DOHH2 (cell line): ENCODE data around the gene MACROD1.
"Not testable (repeated sequence)": the region's sequence is repeated elsewhere in the genome, so short reads cannot be mapped to it uniquely, and the experiment has no call there.

ENCODE experiments used
- H3F3A ChIP-seq: fragments of 200-600 bp; sonication (generic), shearing (Covaris generic); 2 replicates; pipeline ENCODE4 v1.6.0; 2016; ENCODE audit warnings: antibody characterized with exemption, mild to moderate bottlenecking; ENCODE audit not compliant: control insufficient read depth, insufficient read depth
- H3K27ac ChIP-seq: fragments of 200-600 bp; sonication (generic); 2 replicates; pipeline ENCODE4 v1.5.1; 2014; ENCODE audit warnings: low read depth, mild to moderate bottlenecking, low read length, moderate library complexity
- H3K27me3 ChIP-seq: fragments of 200-600 bp; sonication (generic); 2 replicates; pipeline ENCODE4 v1.6.1; 2014; ENCODE audit warnings: mild to moderate bottlenecking, low read length, mixed read lengths; ENCODE audit not compliant: control insufficient read depth
- H3K36me3 ChIP-seq: fragments of 200-600 bp; sonication (generic); 2 replicates; pipeline ENCODE4 v1.6.1; 2014; ENCODE audit warnings: mild to moderate bottlenecking, low read length, moderate library complexity, mixed read lengths; ENCODE audit not compliant: control insufficient read depth
- H3K4me1 ChIP-seq: fragments of 200-600 bp; sonication (generic); 2 replicates; pipeline ENCODE4 v1.6.1; 2014; ENCODE audit warnings: mild to moderate bottlenecking, low read length, mixed read lengths; ENCODE audit not compliant: control insufficient read depth
- H3K4me2 ChIP-seq: fragments of 200-600 bp; sonication (generic); 2 replicates; pipeline ENCODE4 v1.6.0; 2014; ENCODE audit warnings: mild to moderate bottlenecking, low read length, moderate library complexity
- H3K4me3 ChIP-seq: fragments of 200-600 bp; sonication (generic); 2 replicates; pipeline ENCODE4 v1.5.1; 2014; ENCODE audit warnings: mild to moderate bottlenecking, low read length, mixed read lengths
- H3K79me2 ChIP-seq: fragments of 200-600 bp; sonication (generic); 2 replicates; pipeline ENCODE4 v1.6.1; 2014; ENCODE audit warnings: mild to moderate bottlenecking, low read length, mixed read lengths; ENCODE audit not compliant: control insufficient read depth
- H3K9me2 ChIP-seq: fragments of 200-600 bp; sonication (generic); replicated peaks from 2 replicates; pipeline ENCODE4 v1.6.1; 2014; ENCODE audit warnings: mild to moderate bottlenecking, low read length, mixed read lengths; ENCODE audit not compliant: control insufficient read depth
- H3K9me3 ChIP-seq: fragments of 200-600 bp; sonication (generic); 2 replicates; pipeline ENCODE4 v1.6.1; 2014; ENCODE audit warnings: antibody characterized with exemption, low read length, mixed read lengths; ENCODE audit not compliant: control insufficient read depth, insufficient read depth
- H4K20me1 ChIP-seq: fragments of 200-600 bp; sonication (generic); 2 replicates; pipeline ENCODE4 v1.6.0; 2014; ENCODE audit warnings: low read depth, mild to moderate bottlenecking, antibody characterized with exemption, low read length, moderate library complexity; ENCODE audit not compliant: control insufficient read depth, insufficient read depth
- CTCF ChIP-seq: fragments of 200-600 bp; sonication (generic); IDR thresholded peaks from one replicate; pipeline ENCODE4 v1.5.1; 2014; ENCODE audit warnings: antibody characterized with exemption, mild to moderate bottlenecking, low read depth, low read length; ENCODE audit not compliant: poor library complexity, severe bottlenecking
- EZH2phosphoT487 ChIP-seq: fragments of 200-600 bp; sonication (generic); IDR thresholded peaks from 2 replicates; pipeline ENCODE4 v1.6.1; 2017; ENCODE audit warnings: borderline replicate concordance, mild to moderate bottlenecking, antibody characterized with exemption, low read length, moderate library complexity, mixed read lengths

MACROD1 gene

GRCh38 chr11:63979426-63979825 lies 186.5 kb downstream of the MACROD1 start:
- Histone ChIP-seq H3K36me3 (peaks cover 31% of the 10 kb centered on the region), H3K4me3 (no peak overlapping the region), H3K4me1 (peaks cover 33% of the 10 kb centered on the region), H3K27me3 (no peaks in the 10 kb centered on the region), H3K79me2 (peaks cover 62% of the 10 kb centered on the region), H3K4me2 (no peak overlapping the region), H4K20me1 (no peaks in the 10 kb centered on the region; the same call in 1 of the 2 replicates), H3K9me2 (no peaks in the 10 kb centered on the region), H3K27ac (no peak overlapping the region), H3K9me3 (no peaks in the 10 kb centered on the region), H3F3A (no peaks in the 10 kb centered on the region)
- TF ChIP-seq EZH2phosphoT487 (no peak), CTCF (no peak)

- H3K36me3 ChIP-seq, result peaks cover 31% of the 10 kb centered on the region
- no peaks in the 10 kb centered on the region for H3K27me3 ChIP-seq
- no peak for TF ChIP-seq EZH2phosphoT487
- no peak for TF ChIP-seq CTCF
- no peaks in the 10 kb centered on the region; the same call in 1 of the 2 replicates for H4K20me1 ChIP-seq
- peaks cover 62% of the 10 kb centered on the region for H3K79me2 ChIP-seq
- peaks cover 37% of the 10 kb centered on the region for H3K4me1 ChIP-seq
- no peak overlapping the region for H3K4me3 ChIP-seq
- no peak overlapping the region for H3K27ac ChIP-seq
- H3F3A ChIP-seq, result no peaks in the 10 kb centered on the region
- H3K4me2 ChIP-seq, result no peak overlapping the region
- H3K9me2 ChIP-seq, result no peaks in the 10 kb centered on the region
- no peaks in the 10 kb centered on the region for H3K9me3 ChIP-seq
Measured at GRCh38 chr11:63978551-63979239, 187.2 kb downstream of the MACROD1 start.

- Histone ChIP-seq H3K4me1 (peaks cover 19% of the 10 kb centered on the region), H3K9me3 (no peaks in the 10 kb centered on the region), H3K4me3 (peak within 1 kb of the TSS; percentile 100), H3F3A (no peaks in the 10 kb centered on the region), H3K36me3 (peaks cover 28% of the 10 kb centered on the region), H4K20me1 (no peaks in the 10 kb centered on the region; the same call in 1 of the 2 replicates), H3K27ac (peak within 1 kb of the TSS; percentile 78), H3K9me2 (no peaks in the 10 kb centered on the region), H3K79me2 (peaks cover 49% of the 10 kb centered on the region), H3K4me2 (peak within 1 kb of the TSS; percentile 92), H3K27me3 (peaks cover 3% of the 10 kb centered on the region; the same call in 1 of the 2 replicates)
- TF ChIP-seq CTCF (no peak), EZH2phosphoT487 (no peak)
Measured at GRCh38 chr11:63974259-63975143, 191.4 kb downstream of the MACROD1 start, which contains the start of gene COX8A. TSS of gene COX8A (plus strand) at chr11:63974620. CDS start at chr11:63974681, 61 bp downstream.

- Histone ChIP-seq H3K4me1 (peaks cover 19% of the 10 kb centered on the region), H3K79me2 (peaks cover 43% of the 10 kb centered on the region), H3K4me3 (peak overlapping the region; percentile 100), H3K4me2 (peak overlapping the region; percentile 56), H3K36me3 (peaks cover 22% of the 10 kb centered on the region)
- not testable (repeated sequence) for H3K27me3 ChIP-seq, H3F3A ChIP-seq, H3K9me2 ChIP-seq, H3K27ac ChIP-seq, H3K9me3 ChIP-seq, H4K20me1 ChIP-seq
Measured at GRCh38 chr11:63973912-63974258, 192.0 kb downstream of the MACROD1 start.
